ENCODE measurements around the gene CD300LD. TPM values are rescaled to one million over a fixed set of nuclear protein-coding genes. Genes with fewer than 3 reads are reported as not detected.

Gene CD300LD
- polyA plus RNA-seq, 1 donor: not detected

DNA sequence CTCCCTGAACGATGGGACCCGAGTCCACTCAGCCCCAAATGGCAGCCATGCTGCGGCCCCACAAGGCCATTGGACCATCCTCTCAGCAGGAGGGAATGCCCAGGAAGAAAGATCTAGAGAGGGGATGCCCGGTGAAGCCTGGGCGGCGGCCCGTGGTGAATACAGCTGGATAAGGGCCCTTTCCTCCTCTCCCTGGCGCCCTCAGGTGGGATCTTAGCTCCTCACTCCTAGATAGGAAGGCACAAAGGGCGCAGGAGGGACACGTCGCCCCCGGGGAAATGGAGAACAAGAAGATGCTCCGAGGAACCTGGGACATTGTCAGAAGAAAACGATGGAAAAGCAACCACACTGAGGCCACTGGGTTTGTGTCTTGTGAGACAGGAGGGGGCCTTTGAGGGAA lies 48.7 kb downstream of the CD300LD start:
- DNase-seq: no peak

GRCh38 chr17:74542727-74543383 lies 49.2 kb downstream of the CD300LD start:
- no peak for DNase-seq

GRCh38 chr17:74542166-74542565 lies 49.9 kb downstream of the CD300LD start:
- DNase-seq: no peak

GRCh38 chr17:74541176-74542111 lies 50.6 kb downstream of the CD300LD start:
- DNase-seq: no peak

DNA sequence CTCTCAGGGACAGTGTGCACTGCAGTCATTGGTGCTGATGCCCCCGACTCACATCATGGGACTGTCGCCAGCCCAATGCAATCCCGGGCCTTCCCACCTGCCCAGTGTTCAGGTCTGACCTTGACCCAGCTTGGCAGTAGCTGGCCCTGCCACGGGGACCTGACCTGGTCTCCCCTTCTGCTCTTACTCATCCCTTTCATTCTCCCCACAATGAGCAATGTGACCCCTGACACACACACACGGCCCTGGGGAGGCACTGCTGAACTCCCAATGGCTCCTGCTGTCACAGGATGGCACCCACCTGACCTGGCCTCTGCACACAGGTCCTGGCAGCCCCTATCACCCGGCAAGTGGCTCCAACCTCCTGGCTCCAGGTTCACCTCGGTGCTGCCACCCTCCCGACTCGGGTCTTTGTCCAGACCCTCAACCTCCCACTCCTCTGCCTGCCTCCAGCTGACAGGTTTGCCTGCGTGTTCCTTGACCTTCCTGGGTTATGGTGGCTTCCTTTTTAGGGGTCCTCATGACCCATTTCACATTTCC lies 52.7 kb downstream of the CD300LD start:
- no peak for DNase-seq

GRCh38 chr17:74536890-74537289 lies 55.2 kb downstream of the CD300LD start:
- no peak for DNase-seq

DNA sequence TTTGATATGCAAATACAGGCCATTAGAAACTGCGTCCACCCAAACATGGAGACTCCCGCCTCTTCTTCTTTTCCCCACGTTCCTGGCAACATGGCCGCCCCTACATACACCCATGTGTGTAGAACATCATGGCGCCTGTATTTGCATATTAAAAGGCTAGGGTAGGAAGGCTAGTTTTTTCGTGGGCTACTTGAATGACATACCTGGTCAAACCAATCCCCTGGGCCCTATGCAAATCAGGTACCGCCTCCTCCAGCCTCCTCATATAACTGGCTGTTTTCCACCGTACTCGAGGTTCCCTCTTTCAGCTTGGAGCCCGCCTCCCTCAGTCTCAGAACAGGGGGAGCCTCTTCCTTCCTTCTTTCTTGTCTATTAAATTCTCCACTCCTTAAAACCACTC lies 60.0 kb downstream of the CD300LD start:
- DNase-seq: no peak

DNA sequence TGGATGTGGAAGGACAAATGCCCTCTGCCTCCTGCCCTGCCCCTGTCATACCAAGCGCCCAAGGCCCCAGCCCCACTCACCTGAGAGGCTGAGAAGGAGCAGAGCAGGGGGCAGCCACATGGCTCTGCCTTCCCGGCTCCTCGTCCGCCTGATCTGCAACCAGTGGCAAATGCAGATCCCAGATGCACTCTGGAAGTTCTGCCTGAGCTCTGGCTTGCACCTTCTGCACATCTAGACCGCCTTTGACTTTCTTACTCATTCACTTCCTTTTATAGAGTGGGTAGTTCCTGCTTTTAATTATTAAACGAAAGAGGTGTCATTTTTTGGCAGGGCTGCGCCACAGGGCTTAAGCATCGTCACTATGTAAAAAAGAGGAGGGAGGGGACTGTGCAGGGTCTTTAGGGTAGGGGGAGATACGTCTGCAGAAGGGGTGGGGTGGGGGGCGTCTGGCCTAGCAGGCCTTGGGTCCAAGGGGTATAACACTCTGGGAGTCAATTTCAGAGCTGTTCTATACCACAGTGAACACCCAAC lies 60.8 kb downstream of the CD300LD start, which contains the start of gene CD300LB:
CD300LB (minus strand) TSS at position 245 of the 531 bp plus-strand sequence; CDS start at position 120, 125 bp downstream.
- DNase-seq: no peak

DNA sequence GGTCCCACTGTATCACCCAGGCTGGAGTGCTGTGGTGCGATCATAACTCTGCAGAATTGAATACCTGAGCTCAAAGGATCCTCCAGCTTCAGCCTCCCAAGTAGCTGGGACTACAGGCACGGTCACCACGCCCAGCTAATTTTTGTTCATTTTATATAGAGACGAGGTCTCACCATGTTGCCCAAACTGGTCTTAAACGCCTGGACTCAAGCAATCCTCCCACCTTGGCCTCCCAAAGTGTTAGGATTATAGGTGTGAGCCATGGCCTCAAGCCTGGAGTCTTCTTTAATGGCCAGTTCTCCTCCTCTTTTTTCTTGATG lies 61.3 kb downstream of the CD300LD start:
- no peak for DNase-seq

Other genes starting within 250 kb of the CD300LD start
- gene BTBD17, start 230.4 kb downstream of the CD300LD start, polyA plus RNA-seq (ENCODE audit: insufficient read length): 0.18 TPM
- gene GPR142, start 224.8 kb downstream of the CD300LD start, polyA plus RNA-seq (ENCODE audit: insufficient read length): 0.44 TPM
- 46.6 TPM for gene GPRC5C, start 160.2 kb downstream of the CD300LD start, polyA plus RNA-seq (ENCODE audit: insufficient read length)
- 2.2 TPM for gene CD300A, start 125.6 kb downstream of the CD300LD start, polyA plus RNA-seq (ENCODE audit: insufficient read length)
- 0.23 TPM for gene CD300LB, start 60.8 kb downstream of the CD300LD start, polyA plus RNA-seq (ENCODE audit: insufficient read length)
- gene CD300C, start 46.2 kb downstream of the CD300LD start, polyA plus RNA-seq (ENCODE audit: insufficient read length): 1.0 TPM
- not detected for gene CD300H, start 24.8 kb downstream of the CD300LD start, polyA plus RNA-seq (ENCODE audit: insufficient read length)
- gene CD300E, start 31.5 kb upstream of the CD300LD start, polyA plus RNA-seq (ENCODE audit: insufficient read length): 0.10 TPM
- gene CD300LF, start 120.6 kb upstream of the CD300LD start, polyA plus RNA-seq (ENCODE audit: insufficient read length): 0.18 TPM
- gene RAB37, start 145.0 kb upstream of the CD300LD start, polyA plus RNA-seq (ENCODE audit: insufficient read length): 1.2 TPM
- gene NHERF1, start 156.3 kb upstream of the CD300LD start, polyA plus RNA-seq (ENCODE audit: insufficient read length): 9.0 TPM
- gene NAT9, start 184.1 kb upstream of the CD300LD start, polyA plus RNA-seq (ENCODE audit: insufficient read length): 33.8 TPM

Measured in hindlimb muscle (tissue), 1 donor.